ENCODE data around the gene CD58. TPM values are rescaled to one million over a fixed set of nuclear protein-coding genes. Genes with fewer than 3 reads are reported as not detected.
A peak's percentile ranks its signal among the peaks of the same experiment; 100 is the strongest.

Gene CD58
- total RNA-seq, 1 experiment from 2014 or later: 18.9 TPM

DNA sequence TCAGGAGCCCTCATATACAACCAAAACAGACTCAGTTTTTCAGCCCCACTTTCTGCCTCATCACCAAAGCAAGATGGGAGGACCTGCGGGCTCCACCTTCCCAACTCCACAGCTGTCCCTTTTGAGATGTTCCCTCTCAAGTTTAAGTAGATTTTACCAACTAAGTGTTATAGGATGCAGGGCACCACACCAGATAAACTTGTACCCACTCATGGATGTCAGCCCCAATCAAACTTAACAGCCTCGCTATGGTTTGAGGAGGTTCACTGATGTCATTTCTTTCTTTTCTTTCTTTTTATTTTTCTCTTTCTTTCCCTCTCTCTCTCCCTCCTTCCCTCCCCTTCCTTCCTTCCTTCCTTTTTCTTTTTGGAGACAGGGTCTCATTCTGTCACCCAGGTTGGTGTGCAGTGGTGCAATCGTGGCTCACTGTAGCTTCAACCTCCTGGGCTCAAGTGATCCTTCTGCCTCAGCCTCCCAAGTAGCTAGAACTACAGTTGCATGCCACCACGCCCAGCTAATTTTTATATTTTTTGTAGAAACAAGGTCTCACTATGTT lies 13.4 kb downstream of the CD58 start:
- CTCF ChIA-PET: interaction anchor here (0.6 kb wide), 1 partner anchor 1067 kb away, joined by 3 read pairs; no protein-coding TSS in a partner anchor

DNA sequence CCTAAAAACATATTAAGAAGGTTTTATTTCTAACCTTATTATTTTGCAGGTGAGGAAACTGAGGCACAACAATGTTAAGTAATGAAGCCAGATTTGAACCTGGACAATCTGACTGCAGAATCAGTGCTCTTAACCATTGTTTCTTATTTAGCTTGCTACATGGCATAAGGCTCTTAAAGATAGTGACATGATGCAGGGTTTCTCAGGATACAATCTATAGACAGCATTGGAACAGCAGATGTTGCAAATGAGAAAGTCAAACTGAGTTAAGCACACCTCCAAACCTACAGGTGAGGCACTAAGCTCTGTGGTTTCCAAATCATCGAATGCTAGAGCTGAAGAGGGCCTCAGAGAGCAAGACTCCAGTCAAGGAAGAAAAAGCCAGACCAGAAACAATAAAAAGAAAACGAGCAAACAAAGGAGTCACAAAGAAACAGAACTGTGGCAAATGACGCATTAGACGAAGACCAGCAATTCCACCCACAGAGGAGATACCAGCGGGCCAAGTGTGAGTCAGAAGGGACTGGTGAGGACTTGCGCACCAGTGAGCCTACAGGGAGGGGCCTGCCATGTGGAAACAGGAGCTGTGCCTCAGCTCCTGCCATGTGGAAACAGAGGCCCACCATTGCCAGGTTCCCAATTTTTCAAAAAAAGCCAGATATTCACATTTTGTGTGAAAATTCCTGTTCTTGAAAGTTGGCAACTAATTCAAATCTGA lies 14.4 kb downstream of the CD58 start:
- no TSS peak for BruUV-seq (replicated peaks)
- CTCF ChIA-PET: interaction anchor here (0.6 to 0.7 kb wide), 2 partner anchors 11 to 18 kb away, joined by 3 to 7 read pairs; no protein-coding TSS in a partner anchor
- H3K36me3 Mint-ChIP-seq (ENCODE audit: insufficient read depth, unreplicated experiment): peaks cover 5% of the 10 kb centered on the region
- H3K27ac Mint-ChIP-seq (ENCODE audit: unreplicated experiment): peak overlapping the region; percentile 76
- peaks cover 33% of the 10 kb centered on the region for H3K4me1 Mint-ChIP-seq (ENCODE audit: low read depth, unreplicated experiment)
- TF ChIP-seq, protein P1, sequence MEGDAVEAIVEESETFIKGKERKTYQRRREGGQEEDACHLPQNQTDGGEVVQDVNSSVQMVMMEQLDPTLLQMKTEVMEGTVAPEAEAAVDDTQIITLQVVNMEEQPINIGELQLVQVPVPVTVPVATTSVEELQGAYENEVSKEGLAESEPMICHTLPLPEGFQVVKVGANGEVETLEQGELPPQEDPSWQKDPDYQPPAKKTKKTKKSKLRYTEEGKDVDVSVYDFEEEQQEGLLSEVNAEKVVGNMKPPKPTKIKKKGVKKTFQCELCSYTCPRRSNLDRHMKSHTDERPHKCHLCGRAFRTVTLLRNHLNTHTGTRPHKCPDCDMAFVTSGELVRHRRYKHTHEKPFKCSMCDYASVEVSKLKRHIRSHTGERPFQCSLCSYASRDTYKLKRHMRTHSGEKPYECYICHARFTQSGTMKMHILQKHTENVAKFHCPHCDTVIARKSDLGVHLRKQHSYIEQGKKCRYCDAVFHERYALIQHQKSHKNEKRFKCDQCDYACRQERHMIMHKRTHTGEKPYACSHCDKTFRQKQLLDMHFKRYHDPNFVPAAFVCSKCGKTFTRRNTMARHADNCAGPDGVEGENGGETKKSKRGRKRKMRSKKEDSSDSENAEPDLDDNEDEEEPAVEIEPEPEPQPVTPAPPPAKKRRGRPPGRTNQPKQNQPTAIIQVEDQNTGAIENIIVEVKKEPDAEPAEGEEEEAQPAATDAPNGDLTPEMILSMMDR (IDR thresholded peaks at IDR 0.05; ENCODE audit: unreplicated experiment): no peak
- DNase-seq: peak; percentile 76
- no peak overlapping the region for H3K4me3 Mint-ChIP-seq (ENCODE audit: low read depth, unreplicated experiment)
- H3K9me3 Mint-ChIP-seq (ENCODE audit: low read depth, unreplicated experiment): no peaks in the 10 kb centered on the region
- intact Hi-C loops (cut with micrococcal nuclease; ENCODE audit: unreplicated experiment): no loop called here
- no peaks in the 10 kb centered on the region for H3K27me3 Mint-ChIP-seq (ENCODE audit: unreplicated experiment)

More for the DNA sequence above, 13.4 kb downstream of the CD58 start:
- TF ChIP-seq, protein P1 (IDR thresholded peaks at IDR 0.05; ENCODE audit: unreplicated experiment): no peak
- BruUV-seq (replicated peaks): no TSS peak
- no peak for DNase-seq
- peak overlapping the region; percentile 42 for H3K27ac Mint-ChIP-seq (ENCODE audit: unreplicated experiment)
- peaks cover 33% of the 10 kb centered on the region for H3K4me1 Mint-ChIP-seq (ENCODE audit: low read depth, unreplicated experiment)
- no peaks in the 10 kb centered on the region for H3K9me3 Mint-ChIP-seq (ENCODE audit: low read depth, unreplicated experiment)
- no peak overlapping the region for H3K4me3 Mint-ChIP-seq (ENCODE audit: low read depth, unreplicated experiment)
- peaks cover 5% of the 10 kb centered on the region for H3K36me3 Mint-ChIP-seq (ENCODE audit: insufficient read depth, unreplicated experiment)
- intact Hi-C loops (cut with micrococcal nuclease; ENCODE audit: unreplicated experiment): no loop called here
- no peaks in the 10 kb centered on the region for H3K27me3 Mint-ChIP-seq (ENCODE audit: unreplicated experiment)

DNA sequence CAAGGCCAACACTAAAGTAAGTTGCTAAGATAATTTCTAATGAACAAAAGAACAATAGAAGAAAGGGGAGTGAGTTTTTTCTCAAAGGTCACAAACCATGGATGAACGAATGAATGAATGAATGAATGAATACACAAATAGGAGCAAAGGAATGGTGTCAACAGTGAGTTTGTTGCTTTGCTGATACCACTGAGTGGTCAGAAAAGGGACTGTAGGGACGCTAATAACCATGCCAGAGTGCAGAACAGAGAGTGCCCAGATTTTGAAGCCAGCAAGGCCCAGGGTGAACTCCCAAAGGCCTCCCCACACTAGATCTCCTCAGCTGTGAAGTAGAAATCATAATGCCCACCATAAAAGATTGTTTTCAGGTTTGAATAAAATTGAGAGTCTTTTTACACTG lies 15.9 kb downstream of the CD58 start:
- H3K27me3 Mint-ChIP-seq (ENCODE audit: unreplicated experiment): no peaks in the 10 kb centered on the region
- no peaks in the 10 kb centered on the region for H3K9me3 Mint-ChIP-seq (ENCODE audit: low read depth, unreplicated experiment)
- TF ChIP-seq, protein P1 (IDR thresholded peaks at IDR 0.05; ENCODE audit: unreplicated experiment): no peak
- H3K36me3 Mint-ChIP-seq (ENCODE audit: insufficient read depth, unreplicated experiment): peaks cover 5% of the 10 kb centered on the region
- CTCF ChIA-PET: no interaction called here
- intact Hi-C loops (cut with micrococcal nuclease; ENCODE audit: unreplicated experiment): loop anchor here (5.0 kb wide), 1 partner anchor 38 kb away; no protein-coding TSS in a partner anchor
- no peak overlapping the region for H3K4me3 Mint-ChIP-seq (ENCODE audit: low read depth, unreplicated experiment)
- BruUV-seq (replicated peaks): no TSS peak
- H3K4me1 Mint-ChIP-seq (ENCODE audit: low read depth, unreplicated experiment): peaks cover 33% of the 10 kb centered on the region
- DNase-seq: no peak
- H3K27ac Mint-ChIP-seq (ENCODE audit: unreplicated experiment): peak overlapping the region; percentile 47

DNA sequence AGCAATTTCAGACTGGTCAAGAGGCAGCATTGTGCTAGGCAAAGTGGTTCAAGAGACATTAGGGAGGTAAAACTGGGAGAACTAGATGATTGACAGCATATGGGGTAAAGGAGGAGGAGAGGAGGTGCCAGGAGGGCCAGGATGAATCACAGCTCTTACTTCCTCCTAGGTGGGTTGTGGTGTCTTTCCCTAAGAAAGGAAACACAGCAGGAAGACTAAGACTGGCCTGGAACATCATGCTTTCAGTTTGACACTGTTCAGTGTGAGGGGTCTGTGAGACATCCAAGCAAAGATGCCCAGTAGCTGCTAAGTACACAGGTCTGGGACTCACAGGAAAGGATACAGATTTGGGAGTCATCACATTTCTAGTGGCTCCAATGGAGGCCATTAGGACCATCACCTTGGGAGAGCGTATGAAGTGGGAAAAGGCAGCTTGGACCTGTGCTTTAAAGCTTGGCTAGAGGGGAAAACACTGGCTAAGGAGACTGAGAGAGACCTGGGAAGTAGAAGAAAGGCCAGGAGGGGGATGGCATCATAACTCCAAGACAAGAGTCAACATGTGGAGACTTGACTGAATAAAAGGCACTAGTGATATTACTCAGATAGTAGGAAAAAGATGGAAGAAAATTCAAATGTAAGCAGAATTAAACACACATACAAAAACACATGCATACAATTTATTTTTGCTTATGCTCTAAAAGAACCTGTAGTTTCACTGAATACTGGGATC lies 17.3 kb downstream of the CD58 start:
- no TSS peak for BruUV-seq (replicated peaks)
- CTCF ChIA-PET: no interaction called here
- Mint-ChIP-seq H3K36me3 (ENCODE audit: insufficient read depth, unreplicated experiment) (peaks cover 5% of the 10 kb centered on the region), H3K4me1 (ENCODE audit: low read depth, unreplicated experiment) (peaks cover 33% of the 10 kb centered on the region), H3K27ac (ENCODE audit: unreplicated experiment) (peak overlapping the region; percentile 42), H3K9me3 (ENCODE audit: low read depth, unreplicated experiment) (no peaks in the 10 kb centered on the region), H3K27me3 (ENCODE audit: unreplicated experiment) (no peaks in the 10 kb centered on the region), H3K4me3 (ENCODE audit: low read depth, unreplicated experiment) (peak overlapping the region; percentile 3)
- intact Hi-C loops (cut with micrococcal nuclease; ENCODE audit: unreplicated experiment): loop anchor here (5.0 kb wide), 1 partner anchor 36 kb away; no protein-coding TSS in a partner anchor
- TF ChIP-seq, protein P1 (IDR thresholded peaks at IDR 0.05; ENCODE audit: unreplicated experiment): no peak
- peak; percentile 24 for DNase-seq

All from Calu3 (cell line).